MM.1S (cell line): ENCODE results near the gene LCN10.
"Not testable (repeated sequence)": the region's sequence is repeated elsewhere in the genome, so short reads cannot be mapped to it uniquely, and the experiment has no call there.

Source experiments
- DNase-seq: peaks from one replicate; pipeline ENCODE4 v3.0.0-alpha.2; 2015
- H2AFZ ChIP-seq: fragments of 300-600 bp; sonication (generic); 2 replicates; pipeline ENCODE4 v1.6.0; 2016; ENCODE audit warnings: antibody characterized with exemption, low read length
- H3F3A ChIP-seq: fragments of 300-600 bp; sonication (generic); 2 replicates; pipeline ENCODE4 v1.6.1; 2016; ENCODE audit warnings: mild to moderate bottlenecking, antibody characterized with exemption, low read length, moderate library complexity, mixed read lengths; ENCODE audit not compliant: insufficient read depth
- H3K27ac ChIP-seq: fragments of 300-600 bp; sonication (generic); 2 replicates; pipeline ENCODE4 v1.5.1; 2016; ENCODE audit warnings: mild to moderate bottlenecking, low read length
- H3K27me3 ChIP-seq: fragments of 300-600 bp; sonication (generic); replicated peaks from 2 replicates; pipeline ENCODE4 v1.6.0; 2016; ENCODE audit warnings: low read length; ENCODE audit not compliant: insufficient read depth
- H3K36me3 ChIP-seq: fragments of 300-600 bp; sonication (generic); replicated peaks from 2 replicates; pipeline ENCODE4 v1.6.1; 2016; ENCODE audit warnings: mild to moderate bottlenecking, low read length, mixed read lengths; ENCODE audit not compliant: insufficient read depth
- H3K4me1 ChIP-seq: fragments of 300-600 bp; sonication (generic); 2 replicates; pipeline ENCODE4 v1.6.1; 2016; ENCODE audit warnings: low read length, mixed read lengths
- H3K4me2 ChIP-seq: fragments of 300-600 bp; sonication (generic); 2 replicates; pipeline ENCODE4 v1.6.0; 2016; ENCODE audit warnings: low read depth, low read length
- H3K4me3 ChIP-seq: fragments of 300-600 bp; sonication (generic); 2 replicates; pipeline ENCODE4 v1.5.1; 2016; ENCODE audit warnings: low read length, mixed read lengths
- H3K79me2 ChIP-seq: fragments of 300-600 bp; sonication (generic); 2 replicates; pipeline ENCODE4 v1.6.1; 2016; ENCODE audit warnings: mixed run types, low read length, mixed read lengths
- H3K9ac ChIP-seq: fragments of 300-600 bp; sonication (generic); 2 replicates; pipeline ENCODE4 v1.6.1; 2016; ENCODE audit warnings: low read length, mixed read lengths
- H3K9me2 ChIP-seq: fragments of 300-600 bp; sonication (generic); replicated peaks from 2 replicates; pipeline ENCODE4 v1.6.1; 2016; ENCODE audit warnings: mild to moderate bottlenecking, low read length, mixed read lengths; ENCODE audit not compliant: insufficient read depth
- H3K9me3 ChIP-seq: fragments of 300-600 bp; sonication (generic); replicated peaks from 2 replicates; pipeline ENCODE4 v1.6.1; 2016; ENCODE audit warnings: mild to moderate bottlenecking, low read length, mixed read lengths; ENCODE audit not compliant: insufficient read depth
- H4K20me1 ChIP-seq: fragments of 300-600 bp; sonication (generic); 2 replicates; pipeline ENCODE4 v1.6.1; 2016; ENCODE audit warnings: mild to moderate bottlenecking, low read length, moderate library complexity, mixed read lengths; ENCODE audit not compliant: insufficient read depth
- EZH2 ChIP-seq: fragments of 300-600 bp; sonication (generic); optimal IDR thresholded peaks from 2 replicates; pipeline ENCODE3; 2017; ENCODE audit warnings: low read depth, mild to moderate bottlenecking, antibody characterized with exemption, low read length, mixed read lengths
- EZH2phosphoT487 ChIP-seq: fragments of 300-600 bp; sonication (generic); IDR thresholded peaks from 2 replicates; pipeline ENCODE4 v1.6.1; 2018; ENCODE audit warnings: antibody characterized with exemption, low read length
- TF ChIP-seq, protein P1 (sequence below): fragments of 300-600 bp; sonication (generic); IDR thresholded peaks from 2 replicates; pipeline ENCODE4 v1.5.1; 2016; ENCODE audit warnings: antibody characterized with exemption, low read length, mixed read lengths

Gene LCN10

DNA sequence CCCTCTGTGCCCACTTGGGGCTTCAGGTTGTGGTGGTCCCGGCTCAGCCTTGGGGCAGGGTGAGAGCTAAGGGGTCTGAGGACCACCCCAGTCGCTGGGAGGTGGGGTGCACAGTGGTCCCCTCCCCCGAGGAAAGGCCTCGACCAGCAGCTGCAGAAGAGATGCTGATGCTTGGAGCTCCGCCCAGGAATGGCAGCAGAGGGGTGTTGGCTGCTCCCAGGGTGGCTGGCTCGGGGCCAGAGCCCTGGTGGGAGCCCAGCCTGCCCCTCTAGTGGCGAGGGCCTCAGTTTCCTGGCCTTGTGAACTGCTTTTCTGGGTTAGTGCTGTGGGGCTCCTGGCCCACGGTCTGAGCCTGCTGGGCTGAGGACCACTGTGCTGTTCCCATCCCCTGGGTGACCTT, 29.2 kb downstream of the LCN10 start:
- no peak for DNase-seq
- peaks cover 92% of the 10 kb centered on the region for H3K27me3 ChIP-seq
- H3K9me2 ChIP-seq: no peaks in the 10 kb centered on the region
- TF ChIP-seq EZH2 (no peak), EZH2phosphoT487 (no peak)
- TF ChIP-seq, protein P1, sequence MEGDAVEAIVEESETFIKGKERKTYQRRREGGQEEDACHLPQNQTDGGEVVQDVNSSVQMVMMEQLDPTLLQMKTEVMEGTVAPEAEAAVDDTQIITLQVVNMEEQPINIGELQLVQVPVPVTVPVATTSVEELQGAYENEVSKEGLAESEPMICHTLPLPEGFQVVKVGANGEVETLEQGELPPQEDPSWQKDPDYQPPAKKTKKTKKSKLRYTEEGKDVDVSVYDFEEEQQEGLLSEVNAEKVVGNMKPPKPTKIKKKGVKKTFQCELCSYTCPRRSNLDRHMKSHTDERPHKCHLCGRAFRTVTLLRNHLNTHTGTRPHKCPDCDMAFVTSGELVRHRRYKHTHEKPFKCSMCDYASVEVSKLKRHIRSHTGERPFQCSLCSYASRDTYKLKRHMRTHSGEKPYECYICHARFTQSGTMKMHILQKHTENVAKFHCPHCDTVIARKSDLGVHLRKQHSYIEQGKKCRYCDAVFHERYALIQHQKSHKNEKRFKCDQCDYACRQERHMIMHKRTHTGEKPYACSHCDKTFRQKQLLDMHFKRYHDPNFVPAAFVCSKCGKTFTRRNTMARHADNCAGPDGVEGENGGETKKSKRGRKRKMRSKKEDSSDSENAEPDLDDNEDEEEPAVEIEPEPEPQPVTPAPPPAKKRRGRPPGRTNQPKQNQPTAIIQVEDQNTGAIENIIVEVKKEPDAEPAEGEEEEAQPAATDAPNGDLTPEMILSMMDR: no peak
- no peaks in the 10 kb centered on the region for H3K4me1 ChIP-seq
- H3K9me3 ChIP-seq: no peaks in the 10 kb centered on the region
- H3K9ac ChIP-seq: no peak overlapping the region
- no peaks in the 10 kb centered on the region for H4K20me1 ChIP-seq
- H3K4me3 ChIP-seq: no peak overlapping the region
- no peak overlapping the region for H3K27ac ChIP-seq
- H2AFZ ChIP-seq: no peak overlapping the region
- H3K79me2 ChIP-seq: no peaks in the 10 kb centered on the region
- H3F3A ChIP-seq: no peaks in the 10 kb centered on the region
- no peaks in the 10 kb centered on the region for H3K36me3 ChIP-seq
- H3K4me2 ChIP-seq: no peak overlapping the region

- Histone ChIP-seq H3K27me3 (peaks cover 92% of the 10 kb centered on the region), H3K4me3 (no peak overlapping the region), H3K27ac (no peak overlapping the region), H2AFZ (no peak overlapping the region), H3K36me3 (no peaks in the 10 kb centered on the region), H4K20me1 (no peaks in the 10 kb centered on the region), H3K9me3 (no peaks in the 10 kb centered on the region), H3K79me2 (no peaks in the 10 kb centered on the region), H3F3A (no peaks in the 10 kb centered on the region), H3K9ac (no peak overlapping the region), H3K4me1 (no peaks in the 10 kb centered on the region), H3K9me2 (no peaks in the 10 kb centered on the region), H3K4me2 (no peak overlapping the region)
- no peak for TF ChIP-seq EZH2phosphoT487
- TF ChIP-seq, protein P1: no peak
- peak; percentile 70 for TF ChIP-seq EZH2
- DNase-seq: no peak
Observed at GRCh38 chr9:136712690-136713544, 29.8 kb downstream of the LCN10 start.

GRCh38 chr9:136711751-136712689, 30.7 kb downstream of the LCN10 start, which contains the start of gene DIPK1B:
Gene DIPK1B (plus strand): TSS chr9:136712572. CDS start chr9:136712666, 94 bp downstream.
- Histone ChIP-seq H3K79me2 (no peaks in the 10 kb centered on the region), H3K9me2 (no peaks in the 10 kb centered on the region), H4K20me1 (no peaks in the 10 kb centered on the region), H3K27ac (no peak within 1 kb of the TSS), H3K9me3 (no peaks in the 10 kb centered on the region), H3F3A (no peaks in the 10 kb centered on the region), H3K9ac (no peak within 1 kb of the TSS), H3K27me3 (peaks cover 93% of the 10 kb centered on the region), H3K4me2 (no peak within 1 kb of the TSS), H3K4me1 (no peaks in the 10 kb centered on the region), H3K36me3 (no peaks in the 10 kb centered on the region), H2AFZ (no peak within 1 kb of the TSS), H3K4me3 (no peak within 1 kb of the TSS)
- DNase-seq: no peak
- TF ChIP-seq EZH2phosphoT487: no peak

GRCh38 chr9:136711219-136711648, 31.5 kb downstream of the LCN10 start:
- not testable (repeated sequence) for DNase-seq, H3K79me2 ChIP-seq, H3K4me2 ChIP-seq, H3K9me2 ChIP-seq, H3K27ac ChIP-seq, H3F3A ChIP-seq, H3K36me3 ChIP-seq, H3K9ac ChIP-seq, H4K20me1 ChIP-seq, H3K9me3 ChIP-seq, H3K4me1 ChIP-seq, H2AFZ ChIP-seq, H3K4me3 ChIP-seq
- peaks cover 95% of the 10 kb centered on the region for H3K27me3 ChIP-seq
